NOMO-1 treated with dmso at 0.1 percent for 144 hours (cell line): ENCODE measurements around the gene KCNQ1OT1.
"Not testable (repeated sequence)": the region's sequence is repeated elsewhere in the genome, so short reads cannot be mapped to it uniquely, and the experiment has no call there.

Experiments used
- DNase-seq: peaks from one replicate; lab custom pipeline; 2025; ENCODE audit not compliant: unreplicated experiment; lab: John Stamatoyannopoulos, UW

The KCNQ1OT1 gene

DNA sequence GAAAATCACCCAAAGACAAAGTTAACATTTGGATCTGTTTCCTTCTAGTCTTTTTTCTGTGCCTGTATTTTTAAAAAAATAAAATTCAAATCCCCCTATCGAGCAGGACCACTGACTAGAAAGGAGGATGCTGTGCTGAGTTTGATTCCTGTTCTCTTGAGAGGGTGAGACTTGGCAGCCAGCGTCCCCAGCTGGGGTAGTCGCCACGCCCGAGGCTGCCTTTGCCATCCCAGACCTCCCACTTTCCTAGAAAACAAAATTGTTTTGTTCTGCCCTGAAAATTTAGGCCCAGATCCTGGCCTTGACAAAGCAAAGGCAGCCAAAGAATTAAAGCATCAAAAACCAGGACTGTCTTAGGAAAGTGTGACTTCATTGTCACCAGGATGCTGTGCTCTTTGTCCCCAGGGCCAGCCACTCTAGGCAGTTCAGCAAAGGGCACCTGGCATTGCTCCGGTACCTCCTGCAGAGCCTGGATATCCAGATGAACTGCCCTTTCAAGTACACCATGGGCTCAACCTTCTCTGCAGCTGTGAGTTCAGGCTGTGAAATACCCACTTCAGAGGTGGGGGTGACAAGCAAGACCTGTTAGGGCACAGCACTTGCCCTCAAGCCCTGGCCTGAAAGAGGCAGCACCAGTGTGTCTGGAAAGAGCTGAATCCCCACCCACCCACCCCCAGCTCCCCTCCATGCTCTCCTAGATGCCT is 44.6 kb downstream of the KCNQ1OT1 start:
- DNase-seq, result no peak

DNA sequence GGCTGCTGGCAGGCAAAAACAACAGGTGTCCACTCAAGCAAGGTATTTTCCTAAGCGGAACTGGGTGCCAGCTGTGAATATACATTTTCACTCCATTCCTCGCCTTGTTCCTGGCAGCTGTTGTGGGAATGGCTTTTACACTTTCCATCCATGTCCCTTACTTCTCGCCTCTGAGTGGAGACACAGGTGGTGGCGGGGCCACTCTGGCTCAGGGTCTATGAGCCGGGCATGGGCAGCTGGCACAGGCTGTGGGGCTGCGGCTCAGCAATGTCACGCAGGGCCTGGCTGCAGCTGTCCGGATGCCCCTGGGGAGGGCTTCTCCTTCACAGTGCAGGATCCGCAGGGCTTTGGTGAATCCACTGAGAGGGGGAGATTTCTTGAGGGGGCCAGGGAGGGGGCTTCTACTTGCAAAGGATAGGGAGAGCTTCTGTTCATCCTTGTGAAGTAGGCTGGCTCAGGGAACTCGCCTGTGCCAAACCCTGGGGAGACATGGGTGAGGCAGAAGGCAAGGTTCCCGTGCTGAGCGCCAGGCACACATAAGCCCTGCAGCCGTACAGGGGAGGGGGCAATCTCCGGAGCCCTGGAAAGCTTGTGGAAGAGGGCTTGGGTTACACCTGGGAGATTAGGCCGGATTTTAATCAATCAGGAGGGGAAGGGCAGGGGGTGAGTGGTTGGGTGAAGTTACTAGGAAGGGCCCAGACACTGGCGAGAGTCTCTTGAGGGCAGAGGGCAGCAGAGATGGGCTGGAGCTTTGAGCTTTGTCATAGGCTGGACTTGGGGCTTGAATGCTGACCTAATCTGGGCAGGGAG is 45.7 kb downstream of the KCNQ1OT1 start:
- DNase-seq, result no peak

DNA sequence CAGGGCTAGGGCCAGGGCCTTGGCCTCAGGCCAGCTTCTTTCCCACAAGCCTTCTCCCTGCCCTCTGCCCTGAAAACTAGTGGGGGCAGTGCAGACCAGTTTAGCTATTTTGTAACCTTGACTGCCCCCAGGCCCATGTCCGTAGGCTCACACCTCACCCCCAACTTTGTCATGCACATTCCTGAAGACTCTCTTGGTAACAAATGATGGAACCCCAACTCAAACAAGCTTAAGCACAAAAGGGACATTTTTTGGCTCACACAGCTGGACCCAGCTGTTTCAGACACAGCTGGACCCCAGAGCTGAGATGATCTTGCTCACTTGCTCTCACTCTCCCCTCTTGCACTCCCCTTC is 46.6 kb downstream of the KCNQ1OT1 start:
- no peak for DNase-seq

DNA sequence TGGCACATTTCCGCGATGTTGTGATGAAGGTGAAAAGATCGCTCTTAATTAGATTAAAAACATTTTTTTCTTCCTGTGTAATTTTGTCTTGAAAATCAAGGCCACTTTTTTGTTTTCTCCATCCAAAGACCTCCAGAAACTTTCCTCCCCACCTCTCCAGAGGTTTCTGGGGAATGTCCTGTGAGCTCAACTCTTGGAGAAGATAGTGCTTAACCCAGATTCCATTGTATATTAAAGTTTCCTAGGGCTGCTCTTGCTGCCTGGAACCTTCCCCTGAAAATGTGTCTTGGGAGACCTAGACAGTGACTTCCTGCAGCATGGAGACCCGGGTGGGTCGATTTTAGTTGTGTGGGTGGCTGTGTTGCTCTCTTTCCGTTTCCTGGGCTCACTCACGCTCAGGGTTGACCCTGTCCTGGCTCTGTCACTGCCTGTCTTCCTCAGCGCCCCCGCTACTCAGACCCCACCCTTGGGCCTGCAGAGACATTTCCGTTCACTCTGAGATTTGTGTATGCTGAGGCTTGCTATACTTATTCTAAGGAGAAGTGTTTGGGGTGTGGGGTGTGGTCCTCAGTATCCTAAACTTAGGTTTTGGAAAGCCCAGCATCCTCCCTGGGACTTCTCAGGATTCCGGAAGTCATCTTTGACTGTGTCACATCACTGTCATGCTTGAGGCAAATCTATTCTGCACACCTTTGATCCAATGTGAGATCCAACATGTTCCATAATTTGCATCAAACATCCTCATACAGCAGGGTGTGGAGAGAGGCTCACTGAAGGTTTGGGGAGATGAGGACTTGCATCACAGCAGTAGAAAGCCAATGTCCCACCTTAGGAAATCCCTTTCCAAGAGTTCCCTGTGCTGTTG is 47.2 kb downstream of the KCNQ1OT1 start:
- DNase-seq, result no peak

DNA sequence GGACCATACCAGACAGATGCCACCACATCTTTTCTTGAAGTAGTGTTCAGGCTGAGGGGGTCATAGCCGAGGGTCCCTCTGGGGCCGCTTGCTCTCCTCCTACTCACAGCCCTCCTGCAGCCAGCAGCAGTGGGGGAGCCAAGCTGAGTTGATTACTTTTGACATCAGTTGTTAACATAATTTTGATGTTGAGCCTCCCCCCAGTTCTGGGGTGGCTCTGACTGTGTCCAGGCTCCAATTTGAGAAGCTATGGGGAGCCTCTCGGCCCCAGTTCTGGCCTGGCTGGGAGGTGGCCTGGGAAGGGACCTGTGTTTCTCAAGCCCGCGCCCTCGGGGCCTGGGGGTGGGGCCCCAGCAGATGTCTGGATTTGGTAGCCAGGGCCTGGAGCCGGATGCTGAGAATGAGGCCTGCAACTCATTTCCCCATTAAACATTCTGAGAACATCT is 47.9 kb downstream of the KCNQ1OT1 start:
- DNase-seq, result no peak

DNA sequence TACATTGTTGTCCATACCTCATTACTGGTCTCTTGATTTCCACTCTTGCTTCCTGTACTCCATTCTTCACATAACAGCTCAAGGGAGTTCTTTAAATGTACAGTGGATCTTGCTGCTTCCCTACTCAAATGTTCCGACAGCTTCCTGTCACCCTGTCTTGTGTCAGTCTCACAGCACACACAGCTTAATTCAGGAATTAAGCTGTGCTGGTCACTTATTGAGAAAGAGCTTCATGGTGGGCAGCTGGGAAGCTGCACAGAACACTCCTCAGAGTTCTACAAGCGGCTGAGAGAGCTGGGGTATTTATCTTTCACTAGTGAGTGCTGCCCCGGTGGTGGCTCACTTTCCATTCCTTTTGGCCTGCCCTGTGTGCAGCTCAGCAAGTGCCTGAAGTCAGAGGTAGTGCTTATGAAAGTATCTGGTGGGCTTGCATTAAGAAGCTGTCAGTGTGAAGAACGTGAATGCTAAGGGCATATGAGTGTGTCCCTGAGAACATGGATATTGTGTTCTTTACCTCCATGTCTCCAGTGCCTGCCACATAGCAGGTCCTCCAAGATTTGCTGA is 48.7 kb downstream of the KCNQ1OT1 start:
- no peak for DNase-seq

DNA sequence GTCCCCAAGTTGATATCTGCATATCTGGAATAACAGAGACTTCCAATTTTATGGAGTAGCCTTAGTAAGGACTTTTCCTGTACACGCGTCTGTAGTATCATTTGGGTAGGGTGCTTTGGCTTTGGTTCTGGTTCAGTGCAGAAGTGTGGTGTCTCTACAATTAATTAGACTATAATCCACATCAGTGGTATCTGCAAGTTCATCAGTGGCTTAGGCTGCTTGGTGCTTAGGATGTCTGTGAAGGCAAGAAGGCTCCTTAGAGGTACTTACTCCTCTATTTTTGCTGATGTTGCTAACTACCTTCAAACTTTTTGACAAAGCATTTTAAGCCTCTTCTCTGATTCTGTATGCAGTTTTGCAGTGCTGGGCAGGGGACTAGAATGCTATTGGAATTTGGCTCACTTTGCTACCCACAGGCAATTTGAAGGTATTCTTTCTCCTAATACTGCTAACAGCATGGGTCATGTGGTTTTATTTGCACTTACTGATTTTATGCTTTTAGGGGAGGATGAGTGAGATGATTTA is 49.4 kb downstream of the KCNQ1OT1 start:
- DNase-seq, result no peak

DNA sequence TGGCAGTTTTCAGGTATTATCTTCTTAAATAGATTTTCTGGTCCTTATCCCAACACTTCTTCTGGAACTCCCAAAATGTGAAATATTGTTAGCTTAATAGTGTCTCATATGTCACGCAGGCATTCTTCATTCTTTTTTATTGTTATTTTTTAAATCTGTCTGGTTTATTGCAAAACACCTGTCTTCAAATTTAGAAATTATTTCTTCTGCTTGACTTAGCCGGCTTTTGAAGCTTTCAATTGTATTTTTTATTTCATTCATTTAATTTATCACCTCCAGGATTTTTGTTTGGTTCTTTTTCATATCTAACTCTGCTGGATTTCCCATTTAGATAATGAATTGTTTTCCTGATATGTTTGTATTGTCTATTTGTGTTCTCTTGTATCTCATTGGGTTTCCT is 49.9 kb downstream of the KCNQ1OT1 start:
- no peak for DNase-seq

DNA sequence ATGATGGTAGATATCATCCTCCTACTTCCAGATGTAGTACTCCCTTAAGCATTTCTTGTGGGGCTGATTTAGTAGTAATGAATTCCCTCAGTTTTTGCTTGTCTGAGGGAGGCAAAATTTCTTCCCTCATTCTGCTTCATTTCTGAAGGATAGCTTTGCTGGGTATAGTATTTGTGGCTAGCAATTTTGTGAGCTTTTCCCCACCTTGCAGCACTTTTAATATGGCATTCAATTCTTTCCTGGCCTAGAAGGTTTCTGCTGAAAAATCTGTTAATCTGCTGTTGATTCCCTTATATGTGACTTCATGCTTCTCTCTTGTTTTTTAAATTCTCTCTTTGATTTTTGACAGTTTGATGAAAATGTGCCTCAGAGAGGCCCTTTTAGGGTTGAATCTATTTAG is 50.4 kb downstream of the KCNQ1OT1 start:
- DNase-seq, result no peak

DNA sequence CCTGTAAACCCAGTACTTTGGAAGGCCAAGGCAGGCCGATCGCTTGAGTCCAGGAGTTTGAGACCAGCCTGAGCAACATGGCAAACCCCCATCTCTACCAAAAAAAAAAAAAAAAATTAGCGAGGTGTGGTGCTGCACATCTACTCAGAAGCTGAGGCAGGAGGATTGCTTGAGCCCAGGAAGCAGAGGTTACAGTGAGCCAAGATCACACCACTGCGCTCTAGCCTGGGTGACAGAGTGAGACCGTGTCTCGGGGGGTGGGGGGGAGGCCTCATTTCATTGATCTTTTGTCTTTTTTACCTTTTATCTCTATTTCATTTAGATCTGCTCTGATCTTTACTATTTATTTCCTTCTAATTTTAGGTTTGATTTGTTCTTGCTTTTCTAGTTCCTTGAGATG is 51.8 kb downstream of the KCNQ1OT1 start:
- no peak for DNase-seq

DNA sequence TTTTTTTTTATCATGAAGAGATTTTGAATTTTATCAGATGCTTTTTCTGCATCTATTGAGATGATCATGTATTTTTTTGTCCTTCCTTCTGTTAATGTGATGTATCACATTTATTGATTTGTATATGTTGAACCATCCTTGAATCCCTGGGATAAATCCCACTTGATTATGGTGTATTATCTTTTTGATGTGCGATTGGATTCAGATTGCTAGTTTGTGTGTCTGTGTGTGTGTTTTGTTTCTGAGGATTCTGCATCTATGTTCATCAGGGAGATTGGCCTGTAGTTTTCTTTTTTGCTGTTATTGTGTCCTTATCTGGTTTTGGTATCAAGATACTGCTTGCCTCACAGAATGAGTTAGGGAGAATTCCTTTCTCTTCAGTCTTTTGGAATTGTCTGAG is 52.6 kb downstream of the KCNQ1OT1 start:
- no peak for DNase-seq

DNA sequence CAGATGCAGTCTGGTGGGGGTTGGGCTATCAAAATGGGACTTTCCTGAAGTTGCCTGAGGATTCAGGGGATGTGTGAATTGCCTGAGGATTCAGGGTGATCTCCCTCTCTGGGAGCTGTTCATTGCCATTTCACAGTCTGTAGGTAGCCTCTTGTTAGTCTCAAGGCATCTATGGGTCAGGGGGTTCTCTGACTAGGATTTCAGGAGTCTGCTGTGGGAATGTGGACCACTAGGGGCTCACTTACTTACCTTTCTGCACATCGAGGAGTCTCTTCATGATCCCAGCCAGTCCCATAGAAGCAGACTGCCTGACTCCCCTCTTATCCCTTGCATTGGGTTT is 54.0 kb downstream of the KCNQ1OT1 start:
- DNase-seq, result no peak

DNA sequence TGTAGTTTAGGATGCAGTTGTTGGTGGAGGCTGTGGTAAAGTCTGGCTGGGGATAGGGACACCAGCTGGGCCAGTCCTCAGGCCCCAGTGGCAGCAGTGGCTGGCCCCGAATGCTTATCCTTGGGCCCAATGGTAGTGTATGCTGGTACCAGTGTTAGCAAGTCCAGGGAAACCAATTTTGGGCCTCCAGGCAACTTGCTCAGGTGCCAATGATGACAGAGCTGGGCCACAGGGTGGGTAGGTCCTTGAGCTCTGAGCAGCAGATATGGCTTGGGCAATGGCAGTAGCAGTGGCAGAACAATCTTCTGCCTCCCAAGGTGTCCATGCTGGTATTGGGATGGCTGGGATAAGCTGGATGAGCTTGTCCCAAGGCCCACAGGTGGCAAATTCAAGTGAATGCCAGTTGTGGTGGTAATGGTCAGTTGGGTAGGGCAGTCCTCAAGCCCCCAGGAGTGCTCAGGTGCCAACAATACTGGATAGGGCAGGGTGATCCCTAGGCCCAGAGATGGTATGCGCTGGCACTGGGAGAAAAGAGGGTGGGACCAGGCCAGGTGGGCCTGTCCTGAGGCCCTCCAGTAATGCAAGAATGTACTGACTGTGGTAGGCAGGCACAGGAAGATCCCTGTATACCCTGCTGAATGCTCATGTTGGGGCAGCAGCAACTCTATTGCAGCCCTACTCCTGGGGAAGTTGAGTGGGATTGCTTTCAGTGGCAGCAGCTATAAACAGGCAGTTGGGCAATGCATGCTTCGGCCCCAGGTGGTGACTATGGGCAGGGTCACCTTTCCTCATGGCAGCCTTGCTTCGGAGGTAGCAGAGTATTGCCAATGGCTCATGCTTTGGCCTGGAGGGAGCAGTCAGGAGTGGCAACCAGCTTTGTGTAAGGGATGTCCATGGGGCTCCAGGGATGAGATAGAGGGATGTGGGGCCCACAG is 54.7 kb downstream of the KCNQ1OT1 start:
- no peak for DNase-seq

DNA sequence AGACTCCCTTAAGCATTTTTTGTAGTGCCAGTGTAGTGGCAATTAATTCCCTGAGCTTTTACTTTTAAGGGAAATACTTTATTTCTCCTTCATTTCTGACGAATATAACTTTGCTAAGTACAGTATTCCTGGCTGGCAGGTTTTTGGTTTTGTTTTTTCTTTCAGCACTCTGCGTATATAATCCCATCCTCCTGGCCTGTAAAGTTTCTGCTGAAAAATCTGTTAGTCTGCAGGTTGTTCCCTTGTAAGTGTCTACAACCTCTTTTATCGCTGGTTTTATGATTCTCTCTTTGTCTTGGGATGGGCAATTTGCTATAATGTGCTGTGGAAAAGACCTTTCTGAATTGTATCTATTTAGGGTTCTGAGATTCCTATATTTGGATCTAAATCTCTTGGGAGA is 56.0 kb downstream of the KCNQ1OT1 start:
- DNase-seq, result no peak

DNA sequence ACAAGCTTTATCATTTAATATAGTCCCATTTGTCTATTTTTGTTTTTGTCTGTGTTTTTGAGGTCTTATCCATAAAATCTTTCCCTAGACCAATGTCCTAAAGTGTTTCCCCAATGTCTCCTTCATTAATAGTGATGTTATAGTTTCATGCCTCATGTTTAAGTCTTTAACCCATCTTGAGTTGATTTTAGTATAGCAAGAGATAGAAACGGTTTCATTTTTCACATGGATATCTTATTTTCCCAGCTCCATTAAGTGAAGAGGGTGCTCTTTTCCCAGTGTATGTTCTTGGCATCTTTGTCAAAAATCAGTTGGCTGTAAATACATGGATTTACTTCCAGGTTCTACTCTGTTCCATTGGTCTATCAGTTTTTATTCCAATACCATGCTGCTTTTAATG is 58.2 kb downstream of the KCNQ1OT1 start:
- DNase-seq, result no peak

DNA sequence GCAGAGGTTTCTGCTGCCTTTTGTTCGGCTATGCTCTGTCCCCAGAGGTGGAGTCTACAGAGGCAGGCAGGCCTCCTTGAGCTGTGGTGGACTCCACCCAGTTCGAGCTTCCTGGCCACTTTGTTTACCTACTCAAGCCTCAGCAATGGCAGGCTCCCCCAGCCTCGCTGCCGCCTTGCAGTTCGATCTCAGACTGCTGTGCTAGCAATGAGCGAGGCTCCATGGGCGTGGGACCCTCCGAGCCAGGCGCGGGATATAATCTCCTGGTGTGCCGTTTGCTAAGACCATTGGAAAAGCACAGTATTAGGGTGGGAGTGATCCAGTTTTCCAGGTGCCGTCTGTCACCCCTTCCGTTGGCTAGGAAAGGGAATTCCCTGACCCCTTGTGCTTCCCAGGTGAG is 60.0 kb downstream of the KCNQ1OT1 start:
- DNase-seq, result not testable (repeated sequence)

DNA sequence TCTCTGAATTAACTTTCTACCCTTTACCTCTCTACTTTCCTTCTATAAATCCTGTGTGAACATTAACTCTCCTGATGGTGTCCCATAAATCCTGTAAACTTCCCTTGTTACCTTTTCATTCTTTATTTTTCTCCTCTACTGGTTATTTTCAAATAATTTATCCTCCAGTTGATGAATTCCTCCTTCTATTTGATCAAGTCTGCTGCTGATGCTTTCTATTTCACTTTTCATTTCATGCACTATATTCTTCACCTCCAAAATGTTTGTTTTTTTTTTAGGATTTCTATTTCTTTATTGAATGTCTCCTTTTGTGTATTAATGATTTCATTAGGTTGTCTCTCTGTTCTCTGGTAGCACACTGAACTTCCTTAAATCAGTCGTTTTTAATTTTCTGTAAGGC is 68.6 kb downstream of the KCNQ1OT1 start:
- DNase-seq, result no peak

DNA sequence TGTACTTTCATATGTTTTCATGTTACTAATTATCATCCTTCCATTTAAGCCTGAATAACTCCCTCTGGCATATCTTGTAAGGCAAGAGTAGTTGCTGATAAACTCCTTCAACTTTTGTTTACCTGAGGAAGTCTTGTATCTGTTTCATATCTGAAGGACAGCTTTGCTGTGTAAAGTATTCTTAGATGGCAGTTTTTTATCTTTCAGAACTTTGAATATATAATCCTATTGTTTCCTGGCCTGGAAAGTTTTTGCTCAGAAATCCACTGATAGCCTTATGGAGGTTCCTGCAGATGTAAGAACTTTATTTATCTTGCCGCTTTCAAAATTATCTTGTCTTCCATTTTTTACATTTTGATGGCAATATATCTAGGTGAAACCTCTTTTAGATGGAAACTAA is 69.1 kb downstream of the KCNQ1OT1 start:
- no peak for DNase-seq

DNA sequence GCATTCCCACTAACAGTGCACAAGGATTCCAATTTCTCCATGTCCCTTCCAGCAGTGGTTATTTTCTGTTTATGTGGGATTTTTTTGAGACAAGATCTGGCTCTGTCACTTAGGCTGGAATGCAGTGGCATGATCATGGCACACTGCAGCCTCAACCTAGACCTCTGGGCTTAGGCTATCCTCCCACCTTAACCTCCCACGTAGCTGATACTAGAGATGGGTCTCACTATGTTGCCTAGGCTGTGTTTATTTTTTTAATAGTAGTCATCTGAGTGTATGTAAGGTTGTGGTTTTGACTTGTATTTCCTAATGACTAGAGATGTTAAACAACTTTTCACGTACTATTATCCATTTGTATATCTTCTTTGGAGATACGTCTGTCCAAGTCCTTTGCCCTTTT is 74.6 kb downstream of the KCNQ1OT1 start:
- DNase-seq, result no peak

DNA sequence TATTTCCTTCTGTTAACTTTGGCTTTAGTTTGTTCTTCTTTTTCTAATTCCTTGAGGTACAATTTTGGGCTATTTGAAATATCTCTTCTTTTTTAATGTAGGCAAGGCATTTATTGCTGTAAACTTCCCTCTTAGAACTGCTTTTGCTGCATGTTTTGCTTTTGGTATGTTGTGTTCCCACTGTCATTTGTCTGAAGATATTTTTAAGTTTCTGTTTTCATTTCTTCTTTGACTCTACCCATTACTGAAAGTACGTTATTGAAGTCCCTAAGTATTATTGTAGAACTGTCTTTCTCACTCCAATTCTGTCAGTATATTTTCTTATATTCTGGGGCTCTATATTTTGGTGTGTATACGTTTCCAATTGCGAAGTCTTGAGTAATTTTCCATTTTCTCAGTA is 77.9 kb downstream of the KCNQ1OT1 start:
- DNase-seq, result no peak
